Endodermal cell (in vitro differentiated cells): ENCODE results near the gene FOS. TPM values are rescaled to one million over a fixed set of nuclear protein-coding genes. Genes with fewer than 3 reads are reported as not detected.

Experiments
- DNase-seq: peaks from one replicate; pipeline ENCODE4 v3.0.0-alpha.2; 2017
- H3K27ac ChIP-seq: 2 replicates; pipeline ENCODE4 v1.5.1; 2013; ENCODE audit warnings: mild to moderate bottlenecking, low read depth, low read length, moderate library complexity
- H3K27me3 ChIP-seq: 2 replicates; pipeline ENCODE4 v1.6.1; 2013; ENCODE audit warnings: mild to moderate bottlenecking, low read length, moderate library complexity; ENCODE audit not compliant: insufficient read depth, control insufficient read depth, poor library complexity, severe bottlenecking
- H3K36me3 ChIP-seq: 2 replicates; pipeline ENCODE4 v1.7.0; 2013; ENCODE audit warnings: mild to moderate bottlenecking, low read length, moderate library complexity; ENCODE audit not compliant: control insufficient read depth, insufficient read depth
- H3K4me1 ChIP-seq: one replicate; pipeline ENCODE4 v1.7.0; 2013; ENCODE audit warnings: low read length; ENCODE audit not compliant: control insufficient read depth, insufficient read depth
- H3K4me3 ChIP-seq: 2 replicates; pipeline ENCODE4 v1.5.1; 2013; ENCODE audit warnings: mild to moderate bottlenecking, low read length, moderate library complexity
- H3K9ac ChIP-seq: 2 replicates; pipeline ENCODE4 v1.6.1; 2013; ENCODE audit warnings: mild to moderate bottlenecking, low read length, moderate library complexity; ENCODE audit not compliant: poor library complexity, severe bottlenecking; ENCODE audit errors: extremely low read depth
- H3K9me3 ChIP-seq: 2 replicates; pipeline ENCODE4 v1.6.1; 2013; ENCODE audit warnings: mild to moderate bottlenecking, low read length, moderate library complexity; ENCODE audit not compliant: control insufficient read depth
- H3K27ac Mint-ChIP-seq: 2 replicates; pipeline ENCODE4 v1.8.0; 2020; ENCODE audit warnings: mixed read lengths
- H3K27me3 Mint-ChIP-seq: 2 replicates; pipeline ENCODE4 v1.8.0; 2021; ENCODE audit warnings: mild to moderate bottlenecking, mixed read lengths; ENCODE audit not compliant: insufficient read depth
- H3K36me3 Mint-ChIP-seq: 2 replicates; pipeline ENCODE4 v1.8.0; 2020; ENCODE audit warnings: low read depth, mixed read lengths
- H3K4me1 Mint-ChIP-seq: 2 replicates; pipeline ENCODE4 v1.8.0; 2020; ENCODE audit warnings: mixed read lengths
- H3K4me3 Mint-ChIP-seq: 2 replicates; pipeline ENCODE4 v1.8.0; 2020; ENCODE audit warnings: mild to moderate bottlenecking, moderate library complexity, mixed read lengths
- H3K9me3 Mint-ChIP-seq: 2 replicates; pipeline ENCODE4 v1.8.0; 2020; ENCODE audit warnings: mild to moderate bottlenecking, mixed read lengths
- WGBS, 2 experiments: methylation state at CpG; one replicate each; pipeline versions ENCODE4 v1.1.5 to v1.1.7; 2013; ENCODE audit warnings: missing lambda C conversion rate in 2 of 2, mixed read lengths in 1 of 2; ENCODE audit not compliant: insufficient coverage in 1 of 2, insufficient read length in 1 of 2; 5-methylcytosine and 5-hydroxymethylcytosine counted together
- total RNA-seq, 2 donors: library from RNA; stranded (reverse); fragmentation: NEBNext Ultra II Directional in 1 of 2; extraction: Animal tissue kit (Norgen Biotek cat#: 25700) in 1 of 2; gene quantifications; 2 replicates in 1 of 2; 3 replicates in 1 of 2; pipeline ENCODE4 v1.2.1, GENCODE V29; 2021
- TF ChIP-seq, protein P1 (sequence below): fragments of 200-600 bp; sonication (generic); conservative IDR thresholded peaks from 2 replicates; pipeline ENCODE4 v1.5.0; 2021; ENCODE audit warnings: antibody characterized with exemption, mild to moderate bottlenecking

FOS gene
- total RNA-seq, 2 donors from 2014 or later: 10.3 to 14.0 TPM

DNA sequence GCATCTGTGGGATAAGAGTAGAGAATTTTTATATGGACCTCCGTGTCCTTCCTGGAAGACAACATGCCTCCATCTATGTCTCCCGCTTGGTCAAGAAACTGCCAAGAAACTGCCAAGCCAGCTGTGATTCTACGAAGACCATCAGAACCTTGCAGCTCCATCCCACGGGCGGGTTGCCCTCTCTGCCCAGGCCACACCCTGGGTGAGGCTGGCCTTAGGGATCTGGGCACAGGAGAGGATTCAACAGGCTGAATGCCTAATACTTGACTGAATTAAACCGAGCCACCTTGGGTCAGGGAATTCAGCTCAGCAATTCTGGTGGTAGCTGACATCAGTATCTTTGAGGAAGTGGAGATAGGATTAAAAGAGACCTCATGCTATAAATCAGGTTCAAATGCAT lies 37.8 kb upstream of the FOS start:
- peaks cover 3% of the 10 kb centered on the region for H3K4me1 ChIP-seq
- H3K36me3 Mint-ChIP-seq: no peaks in the 10 kb centered on the region
- no peaks in the 10 kb centered on the region for H3K9me3 Mint-ChIP-seq
- TF ChIP-seq, protein P1, sequence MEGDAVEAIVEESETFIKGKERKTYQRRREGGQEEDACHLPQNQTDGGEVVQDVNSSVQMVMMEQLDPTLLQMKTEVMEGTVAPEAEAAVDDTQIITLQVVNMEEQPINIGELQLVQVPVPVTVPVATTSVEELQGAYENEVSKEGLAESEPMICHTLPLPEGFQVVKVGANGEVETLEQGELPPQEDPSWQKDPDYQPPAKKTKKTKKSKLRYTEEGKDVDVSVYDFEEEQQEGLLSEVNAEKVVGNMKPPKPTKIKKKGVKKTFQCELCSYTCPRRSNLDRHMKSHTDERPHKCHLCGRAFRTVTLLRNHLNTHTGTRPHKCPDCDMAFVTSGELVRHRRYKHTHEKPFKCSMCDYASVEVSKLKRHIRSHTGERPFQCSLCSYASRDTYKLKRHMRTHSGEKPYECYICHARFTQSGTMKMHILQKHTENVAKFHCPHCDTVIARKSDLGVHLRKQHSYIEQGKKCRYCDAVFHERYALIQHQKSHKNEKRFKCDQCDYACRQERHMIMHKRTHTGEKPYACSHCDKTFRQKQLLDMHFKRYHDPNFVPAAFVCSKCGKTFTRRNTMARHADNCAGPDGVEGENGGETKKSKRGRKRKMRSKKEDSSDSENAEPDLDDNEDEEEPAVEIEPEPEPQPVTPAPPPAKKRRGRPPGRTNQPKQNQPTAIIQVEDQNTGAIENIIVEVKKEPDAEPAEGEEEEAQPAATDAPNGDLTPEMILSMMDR: no peak
- no peak overlapping the region for H3K27ac Mint-ChIP-seq
- H3K9me3 ChIP-seq: no peaks in the 10 kb centered on the region
- 94 to 96% methylated on average over 4 to 6 of the region's 6 CpGs for WGBS, 2 experiments
- H3K27me3 Mint-ChIP-seq: no peaks in the 10 kb centered on the region
- peaks cover 20% of the 10 kb centered on the region for H3K4me1 Mint-ChIP-seq
- H3K4me3 ChIP-seq: no peak overlapping the region
- no peaks in the 10 kb centered on the region for H3K27me3 ChIP-seq
- no peak overlapping the region for H3K27ac ChIP-seq
- H3K9ac ChIP-seq: no peak overlapping the region
- H3K4me3 Mint-ChIP-seq: no peak overlapping the region
- no peaks in the 10 kb centered on the region for H3K36me3 ChIP-seq
- no peak for DNase-seq

GRCh38 chr14:75242546-75243273 lies 35.9 kb upstream of the FOS start:
- H3K36me3 ChIP-seq: no peaks in the 10 kb centered on the region
- 74 to 75% methylated on average over 11 of the region's 12 CpGs for WGBS, 2 experiments
- no peak overlapping the region for H3K9ac ChIP-seq
- no peaks in the 10 kb centered on the region for H3K27me3 ChIP-seq
- TF ChIP-seq, protein P1: no peak
- Mint-ChIP-seq H3K9me3 (no peaks in the 10 kb centered on the region), H3K36me3 (no peaks in the 10 kb centered on the region), H3K27me3 (no peaks in the 10 kb centered on the region), H3K27ac (no peak overlapping the region), H3K4me3 (no peak overlapping the region), H3K4me1 (peaks cover 15% of the 10 kb centered on the region)
- no peak overlapping the region for H3K27ac ChIP-seq
- H3K4me3 ChIP-seq: no peak overlapping the region
- H3K4me1 ChIP-seq: peaks cover 3% of the 10 kb centered on the region
- H3K9me3 ChIP-seq: no peaks in the 10 kb centered on the region
- DNase-seq: no peak

GRCh38 chr14:75244121-75244520 lies 34.5 kb upstream of the FOS start:
- H3K36me3 ChIP-seq: no peaks in the 10 kb centered on the region
- Mint-ChIP-seq H3K9me3 (no peaks in the 10 kb centered on the region), H3K4me3 (no peak overlapping the region), H3K27ac (no peak overlapping the region), H3K4me1 (peaks cover 10% of the 10 kb centered on the region), H3K27me3 (no peaks in the 10 kb centered on the region), H3K36me3 (no peaks in the 10 kb centered on the region)
- DNase-seq: no peak
- H3K27ac ChIP-seq: no peak overlapping the region
- no peaks in the 10 kb centered on the region for H3K27me3 ChIP-seq
- H3K9me3 ChIP-seq: no peaks in the 10 kb centered on the region
- no peaks in the 10 kb centered on the region for H3K4me1 ChIP-seq
- H3K9ac ChIP-seq: no peak overlapping the region
- TF ChIP-seq, protein P1: no peak
- no peak overlapping the region for H3K4me3 ChIP-seq
- WGBS, 2 experiments: 93 to 95% methylated on average over 4 to 5 of the region's 5 CpGs
